Gastroesophageal sphincter (tissue), 4 donors: ENCODE results near the gene CTNNA3. TPM values are rescaled to one million over a fixed set of nuclear protein-coding genes. Genes with fewer than 3 reads are reported as not detected.

Source experiments
- ATAC-seq: fragments of 150-250 bp; one replicate; pipeline ENCODE4 v1.9.1; 2016; ENCODE audit warnings: mild to moderate bottlenecking, moderate library complexity
- H3K27ac ChIP-seq, 4 donors: fragments of 200-600 bp; sonication (generic) in 3 of 4; 1 replicate in 3 of 4; 2 replicates in 1 of 4; pipeline ENCODE4 v1.5.1; 2016 to 2019
- H3K27me3 ChIP-seq: fragments of 200-600 bp; sonication (generic); one replicate; pipeline ENCODE4 v1.5.1; 2019
- H3K36me3 ChIP-seq, 2 donors: fragments of 200-600 bp; sonication (generic); one replicate each; pipeline ENCODE4 v1.5.1; 2019; ENCODE audit warnings: control low read depth in 1 of 2
- H3K4me1 ChIP-seq, 3 donors: fragments of 200-600 bp; sonication (generic); 1 replicate in 2 of 3; 2 replicates in 1 of 3; pipeline ENCODE4 v1.5.1; 2016 to 2019; ENCODE audit warnings: control low read depth in 2 of 3
- H3K4me3 ChIP-seq, 2 donors: fragments of 200-600 bp; sonication (generic); one replicate each; pipeline ENCODE4 v1.5.1; 2019; ENCODE audit warnings: mild to moderate bottlenecking in 1 of 2, moderate library complexity in 1 of 2
- H3K9me3 ChIP-seq, 3 donors: fragments of 200-600 bp; sonication (generic); one replicate each; pipeline ENCODE4 v1.5.1; 2017 to 2019; ENCODE audit warnings: control low read depth in 2 of 3
- CTCF ChIP-seq, 4 experiments: fragments of 200-600 bp in 2 of 4; fragments of 450-650 bp in 2 of 4; sonication (generic) in 1 of 4; IDR thresholded peaks; one replicate each; pipeline ENCODE4 v1.5.1; 2017 to 2019; ENCODE audit warnings: antibody characterized with exemption in 4 of 4, mild to moderate bottlenecking in 2 of 4, moderate library complexity in 2 of 4
- EP300 ChIP-seq: sonication (generic); formaldehyde crosslinking; IDR thresholded peaks from one replicate; pipeline ENCODE4 v1.6.1; 2017; ENCODE audit warnings: antibody characterized with exemption, mild to moderate bottlenecking
- POLR2A ChIP-seq, 2 donors: fragments of 450-650 bp; IDR thresholded peaks; one replicate each; pipeline ENCODE4 v1.6.1; 2017; ENCODE audit warnings: antibody characterized with exemption in 2 of 2, mild to moderate bottlenecking in 2 of 2, moderate library complexity in 1 of 2
- POLR2AphosphoS5 ChIP-seq: sonication (generic); formaldehyde crosslinking; IDR thresholded peaks from one replicate; pipeline ENCODE4 v1.6.1; 2017; ENCODE audit warnings: antibody characterized with exemption
- WGBS, 2 donors: methylation state at CpG; one replicate each; pipeline ENCODE4 v1.1.5; 2018; ENCODE audit warnings: low coverage in 1 of 2; 5-methylcytosine and 5-hydroxymethylcytosine counted together
- total RNA-seq, 4 donors: library from RNA; depleted of rRNA; stranded (reverse); fragments of >200 nt; gene quantifications; one replicate each; pipeline ENCODE4 v1.1.0, GENCODE V29; 2016

Gene CTNNA3
- total RNA-seq, 4 donors from 2014 or later: 5.1 to 22.0 (median 13.8) TPM

- no peak overlapping the region for H3K27ac ChIP-seq
- no peak overlapping the region for H3K4me3 ChIP-seq
- no peak for ATAC-seq
- TF ChIP-seq CTCF (IDR thresholded peaks at IDR 0.05): no peak
- no peak for TF ChIP-seq POLR2AphosphoS5
- no peak for TF ChIP-seq EP300
- TF ChIP-seq POLR2A (IDR thresholded peaks at IDR 0.05): no peak
- no peaks in the 10 kb centered on the region for H3K36me3 ChIP-seq
- H3K9me3 ChIP-seq: no peaks in the 10 kb centered on the region
- H3K27me3 ChIP-seq: no peaks in the 10 kb centered on the region
- H3K4me1 ChIP-seq: no peaks in the 10 kb centered on the region
These were observed 1290.4 kb downstream of the CTNNA3 start for GRCh38 chr10:66405566-66405965.

- Histone ChIP-seq H3K4me3 (no peak overlapping the region), H3K27ac (no peak overlapping the region), H3K36me3 (no peaks in the 10 kb centered on the region), H3K9me3 (no peaks in the 10 kb centered on the region), H3K27me3 (no peaks in the 10 kb centered on the region), H3K4me1 (no peaks in the 10 kb centered on the region)
- no peak for ATAC-seq
- TF ChIP-seq CTCF (IDR thresholded peaks at IDR 0.05) (no peak), POLR2AphosphoS5 (no peak), POLR2A (IDR thresholded peaks at IDR 0.05) (no peak), EP300 (no peak)
These were observed 1297.3 kb downstream of the CTNNA3 start for GRCh38 chr10:66398669-66399068.

GRCh38 chr10:66394342-66395063 is 1301.5 kb downstream of the CTNNA3 start:
- H3K36me3 ChIP-seq: no peaks in the 10 kb centered on the region
- 66 to 69% methylated on average over 2 of the region's 2 CpGs for WGBS, 2 donors
- TF ChIP-seq EP300 (no peak), POLR2A (IDR thresholded peaks at IDR 0.05) (no peak), POLR2AphosphoS5 (no peak), CTCF (IDR thresholded peaks at IDR 0.05) (no peak)
- H3K4me3 ChIP-seq: no peak overlapping the region
- ATAC-seq: no peak
- no peaks in the 10 kb centered on the region for H3K27me3 ChIP-seq
- no peaks in the 10 kb centered on the region for H3K9me3 ChIP-seq
- H3K27ac ChIP-seq: no peak overlapping the region
- no peaks in the 10 kb centered on the region for H3K4me1 ChIP-seq

GRCh38 chr10:66390926-66391325 is 1305.1 kb downstream of the CTNNA3 start:
- Histone ChIP-seq H3K4me1 (no peaks in the 10 kb centered on the region), H3K4me3 (no peak overlapping the region), H3K27ac (no peak overlapping the region), H3K27me3 (no peaks in the 10 kb centered on the region), H3K36me3 (no peaks in the 10 kb centered on the region), H3K9me3 (no peaks in the 10 kb centered on the region)
- no peak for ATAC-seq
- no peak for TF ChIP-seq EP300
- no peak for TF ChIP-seq CTCF (IDR thresholded peaks at IDR 0.05)
- TF ChIP-seq POLR2A (IDR thresholded peaks at IDR 0.05): no peak
- TF ChIP-seq POLR2AphosphoS5: no peak
- 78 to 89% methylated on average over 5 of the region's 5 CpGs for WGBS, 2 donors

GRCh38 chr10:66381045-66381444 is 1315.0 kb downstream of the CTNNA3 start:
- Histone ChIP-seq H3K36me3 (no peaks in the 10 kb centered on the region), H3K27ac (no peak overlapping the region), H3K27me3 (no peaks in the 10 kb centered on the region), H3K4me3 (no peak overlapping the region), H3K9me3 (no peaks in the 10 kb centered on the region), H3K4me1 (no peaks in the 10 kb centered on the region)
- ATAC-seq: no peak
- TF ChIP-seq CTCF (IDR thresholded peaks at IDR 0.05) (no peak), POLR2A (IDR thresholded peaks at IDR 0.05) (no peak), POLR2AphosphoS5 (no peak), EP300 (no peak)
